B cell (primary cell): ENCODE results near the gene AOPEP. TPM values are rescaled to one million over a fixed set of nuclear protein-coding genes. Genes with fewer than 3 reads are reported as not detected.

Experiments
- ATAC-seq: fragments of 200-7000 bp; cut with Tn5 transposase; one replicate; pipeline ENCODE4 v1.10.0; 2021; ENCODE audit warnings: low read depth, mild to moderate bottlenecking, moderate number of reproducible peaks, moderate library complexity
- CTCF ChIA-PET: fragments of 350-600 bp; sonication (Branson Sonifier 250); formaldehyde crosslinking; loops from one replicate; lab custom pipeline; 2021; ENCODE audit warnings: antibody characterized with exemption, inconsistent platforms; lab: Charles Lee
- POLR2A ChIA-PET: fragments of 350-600 bp; sonication (Branson Sonifier 250); formaldehyde crosslinking; loops from one replicate; lab custom pipeline; 2021; ENCODE audit warnings: antibody characterized with exemption; lab: Charles Lee
- DNase-seq: peaks from one replicate; pipeline ENCODE4 v3.0.0; 2013
- H2AFZ ChIP-seq: 2 replicates; pipeline ENCODE4 v1.6.1; 2012; ENCODE audit warnings: mild to moderate bottlenecking, low read depth, low read length; ENCODE audit not compliant: insufficient read depth, poor library complexity, severe bottlenecking
- H3K27ac ChIP-seq, 2 donors: 1 replicate in 1 of 2; 2 replicates in 1 of 2; pipeline ENCODE4 v1.5.1; 2012 to 2013; ENCODE audit warnings: low read length in 2 of 2, mild to moderate bottlenecking in 2 of 2, moderate library complexity in 1 of 2
- H3K27me3 ChIP-seq, 4 experiments: fragments of 200-600 bp in 1 of 4; sonication (generic) in 1 of 4; replicated peaks in 1 of 4; 1 replicate in 2 of 4; 2 replicates in 2 of 4; pipeline versions ENCODE4 v1.6.1 to v1.7.0; 2013 to 2016; ENCODE audit warnings: low read length in 3 of 4, mild to moderate bottlenecking in 2 of 4, mixed read lengths in 1 of 4, moderate library complexity in 1 of 4; ENCODE audit not compliant: insufficient read depth in 4 of 4, control insufficient read depth in 3 of 4; ENCODE audit errors: control extremely low read depth in 1 of 4
- H3K36me3 ChIP-seq, 2 experiments: replicated peaks in 1 of 2; 1 replicate in 1 of 2; 2 replicates in 1 of 2; pipeline versions ENCODE4 v1.6.1 to v1.7.1; 2013; ENCODE audit warnings: low read length in 1 of 2; ENCODE audit not compliant: insufficient read depth in 2 of 2, control insufficient read depth in 1 of 2; ENCODE audit errors: control extremely low read depth in 1 of 2, extremely low read depth in 1 of 2
- H3K4me1 ChIP-seq, 2 donors: fragments of 200-600 bp in 1 of 2; sonication (generic) in 1 of 2; 1 replicate in 1 of 2; 2 replicates in 1 of 2; pipeline versions ENCODE4 v1.5.1 to v1.6.1; 2013 to 2017; ENCODE audit warnings: low read length in 2 of 2; ENCODE audit not compliant: control insufficient read depth in 2 of 2, insufficient read depth in 2 of 2
- H3K4me2 ChIP-seq: replicated peaks from 2 replicates; pipeline ENCODE3; 2012; ENCODE audit warnings: mild to moderate bottlenecking, low read depth, low read length; ENCODE audit not compliant: poor library complexity, severe bottlenecking
- H3K4me3 ChIP-seq, 5 experiments: fragments of 200-600 bp in 1 of 5; sonication (generic) in 1 of 5; 1 replicate in 3 of 5; 2 replicates in 2 of 5; pipeline versions ENCODE4 v1.5.1 to v1.7.0; 2011 to 2016; ENCODE audit warnings: low read length in 4 of 5, mild to moderate bottlenecking in 4 of 5, low read depth in 2 of 5, control low read depth in 1 of 5, moderate library complexity in 1 of 5; ENCODE audit not compliant: insufficient read depth in 1 of 5; ENCODE audit errors: control extremely low read depth in 1 of 5, extremely low read depth in 1 of 5
- H3K79me2 ChIP-seq: fragments of 200-600 bp; sonication (generic); one replicate; pipeline ENCODE4 v1.6.0; 2016; ENCODE audit warnings: low read length; ENCODE audit not compliant: control insufficient read depth, insufficient read depth
- H3K9ac ChIP-seq: fragments of 200-600 bp; sonication (generic); 2 replicates; pipeline ENCODE4 v1.6.1; 2017; ENCODE audit warnings: mild to moderate bottlenecking, low read length, moderate library complexity
- H3K9me3 ChIP-seq, 3 donors: one replicate each; pipeline versions ENCODE4 v1.6.1 to v1.7.1; 2013; ENCODE audit warnings: low read length in 2 of 3; ENCODE audit not compliant: control insufficient read depth in 2 of 3, insufficient read depth in 1 of 3; ENCODE audit errors: control extremely low read depth in 1 of 3
- H4K20me1 ChIP-seq: 2 replicates; pipeline ENCODE4 v1.6.0; 2012; ENCODE audit warnings: mild to moderate bottlenecking, low read length; ENCODE audit not compliant: insufficient read depth, control insufficient read depth, poor library complexity, severe bottlenecking
- H3K27ac Mint-ChIP-seq: one replicate; pipeline ENCODE4 v1.8.0; 2021; ENCODE audit warnings: mixed read lengths
- H3K27me3 Mint-ChIP-seq: one replicate; pipeline ENCODE4 v1.8.0; 2021; ENCODE audit warnings: mixed read lengths
- H3K4me1 Mint-ChIP-seq: one replicate; pipeline ENCODE4 v1.8.0; 2021; ENCODE audit warnings: mixed read lengths
- H3K4me3 Mint-ChIP-seq: one replicate; pipeline ENCODE4 v1.8.0; 2021; ENCODE audit warnings: mixed read lengths
- H3K9me3 Mint-ChIP-seq: one replicate; pipeline ENCODE4 v1.8.0; 2022; ENCODE audit warnings: mixed read lengths; ENCODE audit not compliant: insufficient read depth
- EZH2 ChIP-seq: IDR thresholded peaks from 2 replicates; pipeline ENCODE4 v1.6.1; 2012; ENCODE audit warnings: borderline replicate concordance, low read depth, mild to moderate bottlenecking, moderate library complexity, low read length; ENCODE audit not compliant: insufficient read depth, poor library complexity, severe bottlenecking
- WGBS: methylation state at CpG from one replicate; pipeline ENCODE4 v1.1.5; 2013; ENCODE audit warnings: missing lambda C conversion rate; ENCODE audit not compliant: insufficient coverage; 5-methylcytosine and 5-hydroxymethylcytosine counted together
- intact Hi-C: fragments of 100-400 bp; cut with micrococcal nuclease; formaldehyde crosslinking; loops from one replicate; pipeline ENCODE4 v1.10.0; 2022
- polyA plus RNA-seq: library from polyadenylated mRNA; depleted of rRNA; stranded (reverse); fragments of >200 nt; gene quantifications from 2 replicates; pipeline ENCODE4 v1.2.3, GENCODE V29; 2012
- total RNA-seq, 2 donors: library from RNA; stranded (reverse); fragments of 120-200 nt in 1 of 2; gene quantifications; 1 replicate in 1 of 2; 2 replicates in 1 of 2; pipeline versions ENCODE4 v1.2.3 to v1.2.4, GENCODE V29; 2013 to 2022
- TF ChIP-seq, protein P1 (sequence below): fragments of 200-600 bp; IDR thresholded peaks from one replicate; pipeline ENCODE4 v1.8.0; 2022; ENCODE audit warnings: antibody characterized with exemption, mild to moderate bottlenecking

Gene AOPEP
- total and polyA plus RNA-seq, 2 donors (not counting 1 experiment from before 2014, with no cell fraction given) = 5.1 to 35.8 TPM

GRCh38 chr9:95063300-95063699 is 336.8 kb downstream of the AOPEP start:
- Histone ChIP-seq H3K36me3 (no peaks in the 10 kb centered on the region), H3K9ac (no peak overlapping the region), H4K20me1 (no peaks in the 10 kb centered on the region), H3K27ac (no peak overlapping the region), H3K79me2 (no peaks in the 10 kb centered on the region), H3K27me3 (no peaks in the 10 kb centered on the region), H3K4me3 (no peak overlapping the region), H3K9me3 (no peaks in the 10 kb centered on the region), H3K4me1 (no peaks in the 10 kb centered on the region), H3K4me2 (no peak overlapping the region), H2AFZ (no peak overlapping the region)
- ChIA-PET POLR2A (no interaction called here), CTCF (interaction anchor here (0.6 to 1.0 kb wide), 2 partner anchors 27 to 59 kb away, joined by 3 to 4 read pairs; no protein-coding TSS in a partner anchor)
- no peak overlapping the region for H3K27ac Mint-ChIP-seq
- ATAC-seq (no peak), DNase-seq (no peak)
- TF ChIP-seq, protein P1, sequence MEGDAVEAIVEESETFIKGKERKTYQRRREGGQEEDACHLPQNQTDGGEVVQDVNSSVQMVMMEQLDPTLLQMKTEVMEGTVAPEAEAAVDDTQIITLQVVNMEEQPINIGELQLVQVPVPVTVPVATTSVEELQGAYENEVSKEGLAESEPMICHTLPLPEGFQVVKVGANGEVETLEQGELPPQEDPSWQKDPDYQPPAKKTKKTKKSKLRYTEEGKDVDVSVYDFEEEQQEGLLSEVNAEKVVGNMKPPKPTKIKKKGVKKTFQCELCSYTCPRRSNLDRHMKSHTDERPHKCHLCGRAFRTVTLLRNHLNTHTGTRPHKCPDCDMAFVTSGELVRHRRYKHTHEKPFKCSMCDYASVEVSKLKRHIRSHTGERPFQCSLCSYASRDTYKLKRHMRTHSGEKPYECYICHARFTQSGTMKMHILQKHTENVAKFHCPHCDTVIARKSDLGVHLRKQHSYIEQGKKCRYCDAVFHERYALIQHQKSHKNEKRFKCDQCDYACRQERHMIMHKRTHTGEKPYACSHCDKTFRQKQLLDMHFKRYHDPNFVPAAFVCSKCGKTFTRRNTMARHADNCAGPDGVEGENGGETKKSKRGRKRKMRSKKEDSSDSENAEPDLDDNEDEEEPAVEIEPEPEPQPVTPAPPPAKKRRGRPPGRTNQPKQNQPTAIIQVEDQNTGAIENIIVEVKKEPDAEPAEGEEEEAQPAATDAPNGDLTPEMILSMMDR = no peak
- TF ChIP-seq EZH2 = no peak
- H3K4me1 Mint-ChIP-seq = no peaks in the 10 kb centered on the region
- H3K4me3 Mint-ChIP-seq = no peak overlapping the region
- WGBS = 64% methylated on average over 10 of the region's 10 CpGs
- H3K27me3 Mint-ChIP-seq = no peaks in the 10 kb centered on the region
- intact Hi-C loops = no loop called here
- no peaks in the 10 kb centered on the region for H3K9me3 Mint-ChIP-seq

- no peak overlapping the region for H3K4me3 ChIP-seq
- ChIA-PET POLR2A (no interaction called here), CTCF (no interaction called here)
- no peak overlapping the region for H2AFZ ChIP-seq
- Mint-ChIP-seq H3K27ac (no peak overlapping the region), H3K4me3 (no peak overlapping the region), H3K9me3 (no peaks in the 10 kb centered on the region), H3K4me1 (no peaks in the 10 kb centered on the region), H3K27me3 (no peaks in the 10 kb centered on the region)
- no peak overlapping the region for H3K9ac ChIP-seq
- no peaks in the 10 kb centered on the region for H3K27me3 ChIP-seq
- intact Hi-C loops = no loop called here
- no peaks in the 10 kb centered on the region for H3K79me2 ChIP-seq
- ATAC-seq (no peak), DNase-seq (no peak)
- H3K4me2 ChIP-seq = no peak overlapping the region
- no peak overlapping the region for H3K27ac ChIP-seq
- 96% methylated on average over 9 of the region's 11 CpGs for WGBS
- no peaks in the 10 kb centered on the region for H4K20me1 ChIP-seq
- H3K36me3 ChIP-seq = no peaks in the 10 kb centered on the region
- TF ChIP-seq, protein P1 = no peak
- no peak for TF ChIP-seq EZH2
- H3K4me1 ChIP-seq = no peaks in the 10 kb centered on the region
- no peaks in the 10 kb centered on the region for H3K9me3 ChIP-seq
These were observed 338.7 kb downstream of the AOPEP start for GRCh38 chr9:95065224-95065623.
